Adrenal gland (tissue), 12 donors: ENCODE data around the gene C3orf62. TPM values are rescaled to one million over a fixed set of nuclear protein-coding genes. Genes with fewer than 3 reads are reported as not detected.
A peak's percentile ranks its signal among the peaks of the same experiment; 100 is the strongest.

Experiments used
- DNase-seq, 7 donors: peaks; one replicate each; pipeline ENCODE4 v3.0.0-alpha.2; 2019 to 2020
- H3K27ac ChIP-seq, 5 donors: fragments of 200-600 bp; sonication (generic) in 4 of 5; 1 replicate in 3 of 5; 2 replicates in 2 of 5; pipeline versions ENCODE4 v1.5.1 to v1.8.0; 2016 to 2020; ENCODE audit warnings: mild to moderate bottlenecking in 1 of 5
- H3K27me3 ChIP-seq: fragments of 200-600 bp; 2 replicates; pipeline ENCODE4 v1.8.0; 2021
- H3K36me3 ChIP-seq, 2 donors: fragments of 200-600 bp; replicated peaks in 1 of 2; 1 replicate in 1 of 2; 2 replicates in 1 of 2; pipeline versions ENCODE4 v1.5.1 to v1.8.0; 2018 to 2022
- H3K4me1 ChIP-seq, 2 donors: fragments of 200-600 bp; replicated peaks in 1 of 2; 1 replicate in 1 of 2; 2 replicates in 1 of 2; pipeline versions ENCODE4 v1.5.1 to v1.8.0; 2018 to 2021
- H3K4me3 ChIP-seq, 4 donors: fragments of 200-600 bp; sonication (generic) in 3 of 4; one replicate each; pipeline ENCODE4 v1.5.1; 2016 to 2018
- H3K9me3 ChIP-seq, 3 donors: fragments of 200-600 bp; sonication (generic) in 1 of 3; replicated peaks in 1 of 3; 1 replicate in 2 of 3; 2 replicates in 1 of 3; pipeline versions ENCODE4 v1.5.1 to v1.8.0; 2016 to 2021
- POLR2A ChIP-seq, 2 donors: fragments of 450-650 bp; IDR thresholded peaks; one replicate each; pipeline ENCODE4 v1.6.1; 2017; ENCODE audit warnings: antibody characterized with exemption in 2 of 2, mild to moderate bottlenecking in 2 of 2, moderate library complexity in 1 of 2
- WGBS, 4 donors: extraction: QIAGEN DNeasy Blood & Tissue Kit in 2 of 4; methylation state at CpG; one replicate each; pipeline versions ENCODE4 v1.1.5 to v1.1.7; 2013 to 2017; 5-methylcytosine and 5-hydroxymethylcytosine counted together
- intact Hi-C, 2 donors: fragments of 100-400 bp; cut with DNase I; formaldehyde crosslinking; loops; one replicate each; pipeline versions ENCODE4 v1.14.1 to v1.15.0; 2022 to 2023
- polyA plus RNA-seq, 3 donors: library from polyadenylated mRNA; stranded (reverse); fragments of 200-250 nt in 2 of 3; fragments of 350-450 nt in 1 of 3; fragmentation: Illumina TruSeq in 1 of 3; extraction: RNeasy Lipid Tissue Mini Kit (QIAGEN cat#74804) in 1 of 3; gene quantifications; one replicate each; pipeline ENCODE4 v1.2.3, GENCODE V29; 2013 to 2014
- total RNA-seq, 9 donors: library from RNA; depleted of rRNA in 4 of 9; stranded (reverse); fragments of >200 nt in 4 of 9; fragments of 120-200 nt in 1 of 9; fragmentation: NEBNext Ultra II Directional in 1 of 9; extraction: Animal tissue kit (Norgen Biotek cat#: 25700) in 1 of 9; gene quantifications; one replicate each; pipeline versions ENCODE4 v1.1.0 to v1.2.4, GENCODE V29; 2013 to 2023
- TF ChIP-seq, protein P1 (sequence below), 6 experiments: fragments of 450-650 bp in 4 of 6; fragments of 200-600 bp in 2 of 6; sonication (generic) in 1 of 6; IDR thresholded peaks; 1 replicate in 5 of 6; 2 replicates in 1 of 6; pipeline versions ENCODE4 v1.5.1 to v1.8.0; 2016 to 2021; ENCODE audit warnings: antibody characterized with exemption in 6 of 6, mild to moderate bottlenecking in 2 of 6, moderate library complexity in 1 of 6
- donor health status: healthy with polysubstance abuse.
- donor health status: Bipolar disorder and iron deficiency.
- donor health status: DM: yes; HTN: yes; CAD: no.
- donor health status: DM: no; HTN: no; CAD: no.
- donor health status: DM: no; HTN: no; CAD: no.
- donor health status: DM: yes; HTN: yes; CAD: no.

Gene C3orf62
- total and polyA plus RNA-seq, 12 donors: 3.4 to 17.9 (median 6.4) TPM

GRCh38 chr3:49295489-49296058 is 18.5 kb upstream of the C3orf62 start:
- peak in 2 of 7 donors; percentile 28 to 45 for DNase-seq
- 54 to 79% (median 74%) methylated on average over 9 to 11 of the region's 11 CpGs for WGBS, 4 donors
- no peak overlapping the region for H3K27ac ChIP-seq
- no peak for TF ChIP-seq POLR2A (IDR thresholded peaks at IDR 0.05)
- TF ChIP-seq, protein P1, sequence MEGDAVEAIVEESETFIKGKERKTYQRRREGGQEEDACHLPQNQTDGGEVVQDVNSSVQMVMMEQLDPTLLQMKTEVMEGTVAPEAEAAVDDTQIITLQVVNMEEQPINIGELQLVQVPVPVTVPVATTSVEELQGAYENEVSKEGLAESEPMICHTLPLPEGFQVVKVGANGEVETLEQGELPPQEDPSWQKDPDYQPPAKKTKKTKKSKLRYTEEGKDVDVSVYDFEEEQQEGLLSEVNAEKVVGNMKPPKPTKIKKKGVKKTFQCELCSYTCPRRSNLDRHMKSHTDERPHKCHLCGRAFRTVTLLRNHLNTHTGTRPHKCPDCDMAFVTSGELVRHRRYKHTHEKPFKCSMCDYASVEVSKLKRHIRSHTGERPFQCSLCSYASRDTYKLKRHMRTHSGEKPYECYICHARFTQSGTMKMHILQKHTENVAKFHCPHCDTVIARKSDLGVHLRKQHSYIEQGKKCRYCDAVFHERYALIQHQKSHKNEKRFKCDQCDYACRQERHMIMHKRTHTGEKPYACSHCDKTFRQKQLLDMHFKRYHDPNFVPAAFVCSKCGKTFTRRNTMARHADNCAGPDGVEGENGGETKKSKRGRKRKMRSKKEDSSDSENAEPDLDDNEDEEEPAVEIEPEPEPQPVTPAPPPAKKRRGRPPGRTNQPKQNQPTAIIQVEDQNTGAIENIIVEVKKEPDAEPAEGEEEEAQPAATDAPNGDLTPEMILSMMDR (IDR thresholded peaks at IDR 0.05): peak; percentile 38 to 63 (median 55)
- H3K4me3 ChIP-seq: no peak overlapping the region
- peaks cover 0 to 94% of the 10 kb centered on the region in 2 donors for H3K36me3 ChIP-seq
- intact Hi-C loops: no loop called here
- no peaks in the 10 kb centered on the region for H3K9me3 ChIP-seq
- H3K4me1 ChIP-seq: peaks cover 9 to 13% of the 10 kb centered on the region in 2 donors
- H3K27me3 ChIP-seq: no peaks in the 10 kb centered on the region

DNA sequence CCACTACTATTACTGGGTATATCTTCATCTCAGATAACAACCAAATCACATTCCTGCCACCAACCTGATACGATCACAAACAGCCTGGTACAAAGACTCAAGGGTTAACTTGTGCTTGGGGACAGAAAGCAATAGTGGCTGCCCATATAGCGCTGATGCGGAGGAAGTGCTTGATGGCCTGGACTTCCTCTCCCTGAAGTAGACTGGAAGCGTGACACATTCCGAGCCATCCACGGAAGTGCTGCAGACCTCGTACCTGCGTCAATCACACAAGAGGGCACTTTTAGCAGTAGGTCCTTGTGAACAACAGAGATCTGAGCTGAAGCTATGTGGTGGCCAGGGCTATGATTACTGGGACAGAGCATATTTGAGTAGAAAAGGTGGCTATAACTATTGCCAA is 17.3 kb upstream of the C3orf62 start:
- H3K36me3 ChIP-seq: peaks cover 0 to 96% of the 10 kb centered on the region in 2 donors
- intact Hi-C loops: no loop called here

DNA sequence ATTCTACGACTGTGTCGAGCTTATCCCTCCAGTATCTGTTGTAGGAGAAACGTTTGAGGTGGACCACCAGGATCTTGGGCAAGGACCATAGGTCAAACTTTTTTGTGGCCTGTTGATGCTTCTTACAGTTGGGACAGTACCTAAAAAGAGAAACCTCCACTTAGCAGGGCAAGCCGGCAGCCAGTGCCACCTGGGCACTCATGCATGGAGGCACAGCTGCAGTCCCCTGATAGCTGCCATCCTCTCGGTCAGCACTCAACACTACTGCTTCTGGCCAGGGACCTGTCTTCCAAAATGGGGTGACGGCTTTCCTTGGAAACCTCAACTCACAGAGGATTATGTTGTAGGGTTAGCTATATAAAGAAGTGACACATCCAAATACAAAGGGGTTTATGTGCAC is 7.0 kb upstream of the C3orf62 start:
- 91 to 95% (median 93%) methylated on average over 4 to 6 of the region's 6 CpGs for WGBS, 4 donors
- Histone ChIP-seq H3K36me3 (peaks cover 0 to 62% of the 10 kb centered on the region in 2 donors), H3K4me1 (peaks cover 3 to 7% of the 10 kb centered on the region in 2 donors), H3K27ac (no peak overlapping the region), H3K9me3 (no peaks in the 10 kb centered on the region), H3K4me3 (no peak overlapping the region), H3K27me3 (no peaks in the 10 kb centered on the region)
- TF ChIP-seq, protein P1 (IDR thresholded peaks at IDR 0.05): no peak
- no peak for TF ChIP-seq POLR2A (IDR thresholded peaks at IDR 0.05)
- intact Hi-C loops: no loop called here
- no peak for DNase-seq

More for the DNA sequence above, 17.3 kb upstream of the C3orf62 start:
- peak in 2 of 7 donors; percentile 24 to 66 for DNase-seq
- TF ChIP-seq POLR2A (IDR thresholded peaks at IDR 0.05): no peak
- TF ChIP-seq, protein P1 (IDR thresholded peaks at IDR 0.05): no peak
- H3K9me3 ChIP-seq: no peaks in the 10 kb centered on the region
- H3K4me1 ChIP-seq: peaks cover 9 to 17% of the 10 kb centered on the region in 2 donors
- WGBS, 4 donors: 80 to 90% (median 84%) methylated on average over 8 of the region's 8 CpGs
- H3K27ac ChIP-seq: peak overlapping the region in 2 of 5 donors; percentile 15 to 17
- H3K27me3 ChIP-seq: no peaks in the 10 kb centered on the region
- no peak overlapping the region for H3K4me3 ChIP-seq

- Histone ChIP-seq H3K36me3 (peaks cover 0 to 16% of the 10 kb centered on the region in 2 donors), H3K27me3 (no peaks in the 10 kb centered on the region), H3K4me3 (no peak overlapping the region), H3K27ac (peak overlapping the region in 4 of 5 donors; percentile 77 to 98 (median 92)), H3K9me3 (no peaks in the 10 kb centered on the region), H3K4me1 (peaks cover 25 to 39% of the 10 kb centered on the region in 2 donors)
- no peak for TF ChIP-seq POLR2A (IDR thresholded peaks at IDR 0.05)
- TF ChIP-seq, protein P1 (IDR thresholded peaks at IDR 0.05): no peak
- no peak for DNase-seq
- intact Hi-C loops: loop anchor here (5.0 kb wide), 1 partner anchor 107 kb away; the partner anchor contains the start of gene KLHDC8B (in 2 of the 2)
Measured at GRCh38 chr3:49279376-49279775, 2.3 kb upstream of the C3orf62 start.
